IPS-18c (cell line): ENCODE results near the gene PRKCSH.
A peak's percentile ranks its signal among the peaks of the same experiment; 100 is the strongest.
"Not testable (repeated sequence)": the region's sequence is repeated elsewhere in the genome, so short reads cannot be mapped to it uniquely, and the experiment has no call there.

Experiments used
- H3K4me3 ChIP-seq: 2 replicates; pipeline ENCODE4 v1.7.0; 2013; ENCODE audit warnings: low read depth, mild to moderate bottlenecking, low read length, moderate library complexity; ENCODE audit not compliant: insufficient read depth
- H3K9me3 ChIP-seq: one replicate; pipeline ENCODE4 v1.6.1; 2013; ENCODE audit warnings: mild to moderate bottlenecking, low read length, moderate library complexity; ENCODE audit not compliant: control insufficient read depth, insufficient read depth

The PRKCSH gene

GRCh38 chr19:11457831-11458230 lies 22.4 kb downstream of the PRKCSH start:
- H3K9me3 ChIP-seq: no peaks in the 10 kb centered on the region
- H3K4me3 ChIP-seq: no peak overlapping the region

GRCh38 chr19:11458236-11458900 lies 22.9 kb downstream of the PRKCSH start:
- Histone ChIP-seq H3K9me3 (no peaks in the 10 kb centered on the region), H3K4me3 (no peak overlapping the region)

GRCh38 chr19:11458912-11459311 lies 23.5 kb downstream of the PRKCSH start:
- H3K9me3 ChIP-seq, H3K4me3 ChIP-seq: not testable (repeated sequence)

- no peak overlapping the region for H3K4me3 ChIP-seq
- no peaks in the 10 kb centered on the region for H3K9me3 ChIP-seq
Measured at GRCh38 chr19:11460207-11460606, 24.8 kb downstream of the PRKCSH start.

GRCh38 chr19:11461453-11461852 lies 26.0 kb downstream of the PRKCSH start:
- no peaks in the 10 kb centered on the region for H3K9me3 ChIP-seq
- no peak overlapping the region for H3K4me3 ChIP-seq

- H3K9me3 ChIP-seq: no peaks in the 10 kb centered on the region
- no peak overlapping the region for H3K4me3 ChIP-seq
Measured at GRCh38 chr19:11463391-11463790, 28.0 kb downstream of the PRKCSH start.

GRCh38 chr19:11464333-11465265 lies 29.2 kb downstream of the PRKCSH start:
- H3K4me3 ChIP-seq: no peak overlapping the region

GRCh38 chr19:11465600-11465999 lies 30.2 kb downstream of the PRKCSH start:
- H3K9me3 ChIP-seq: no peaks in the 10 kb centered on the region
- H3K4me3 ChIP-seq: no peak overlapping the region

More at GRCh38 chr19:11464333-11465265, 29.2 kb downstream of the PRKCSH start:
- no peaks in the 10 kb centered on the region for H3K9me3 ChIP-seq

- not testable (repeated sequence) for H3K9me3 ChIP-seq, H3K4me3 ChIP-seq
Measured at GRCh38 chr19:11468266-11468845, 32.9 kb downstream of the PRKCSH start.

GRCh38 chr19:11473725-11474124 lies 38.3 kb downstream of the PRKCSH start:
- Histone ChIP-seq H3K9me3 (peaks cover 2% of the 10 kb centered on the region), H3K4me3 (no peak overlapping the region)

GRCh38 chr19:11475343-11475742 lies 39.9 kb downstream of the PRKCSH start:
- H3K4me3 ChIP-seq, H3K9me3 ChIP-seq: not testable (repeated sequence)

- Histone ChIP-seq H3K4me3 (no peak overlapping the region), H3K9me3 (peaks cover 6% of the 10 kb centered on the region)
Measured at GRCh38 chr19:11475861-11476260, 40.4 kb downstream of the PRKCSH start.

GRCh38 chr19:11478167-11479089 lies 43.0 kb downstream of the PRKCSH start:
- H3K9me3 ChIP-seq: peaks cover 11% of the 10 kb centered on the region
- H3K4me3 ChIP-seq: no peak overlapping the region

GRCh38 chr19:11479090-11479897 lies 43.9 kb downstream of the PRKCSH start:
- Histone ChIP-seq H3K9me3 (peaks cover 9% of the 10 kb centered on the region), H3K4me3 (peak overlapping the region; percentile 28; the same call in 1 of the 2 replicates)

GRCh38 chr19:11479898-11480714 lies 44.7 kb downstream of the PRKCSH start:
- Histone ChIP-seq H3K4me3 (peak overlapping the region; percentile 28), H3K9me3 (peaks cover 9% of the 10 kb centered on the region)
